Muscle of leg (tissue), 11 donors: ENCODE results near the gene CLTCL1. TPM values are rescaled to one million over a fixed set of nuclear protein-coding genes. Genes with fewer than 3 reads are reported as not detected.

Experiments
- DNase-seq: peaks from one replicate; pipeline ENCODE4 v3.0.0; 2013
- H3K27ac ChIP-seq: one replicate; pipeline ENCODE4 v1.5.1; 2013; ENCODE audit warnings: mild to moderate bottlenecking, low read length, control low read depth
- H3K27me3 ChIP-seq: one replicate; pipeline ENCODE4 v1.6.1; 2013; ENCODE audit warnings: low read length; ENCODE audit not compliant: control insufficient read depth, insufficient read depth
- H3K36me3 ChIP-seq: one replicate; pipeline ENCODE4 v1.6.1; 2013; ENCODE audit warnings: low read length; ENCODE audit not compliant: control insufficient read depth, insufficient read depth
- H3K4me1 ChIP-seq: one replicate; pipeline ENCODE4 v1.6.1; 2013; ENCODE audit warnings: low read length; ENCODE audit not compliant: control insufficient read depth, insufficient read depth
- H3K4me3 ChIP-seq: one replicate; pipeline ENCODE4 v1.5.1; 2013; ENCODE audit warnings: low read length, control low read depth
- H3K9me3 ChIP-seq: replicated peaks from 2 replicates; pipeline ENCODE4 v1.6.1; 2013; ENCODE audit warnings: low read depth, low read length; ENCODE audit not compliant: control insufficient read depth
- WGBS: methylation state at CpG from one replicate; pipeline ENCODE4 v1.1.5; 2013; ENCODE audit warnings: missing lambda C conversion rate; ENCODE audit not compliant: insufficient coverage; 5-methylcytosine and 5-hydroxymethylcytosine counted together
- polyA plus RNA-seq, 8 donors: library from polyadenylated mRNA; unstranded; fragments of 120-200 nt; gene quantifications; one replicate each; pipeline versions ENCODE4 v1.2.1 to v1.2.3, GENCODE V29; 2013; ENCODE audit warnings: inconsistent platforms in 1 of 8, low replicate concordance in 1 of 8; ENCODE audit not compliant: insufficient read length in 8 of 8, insufficient read depth in 1 of 8
- total RNA-seq: library from RNA; stranded (reverse); fragments of 120-200 nt; gene quantifications from one replicate; pipeline ENCODE4 v1.2.4, GENCODE V29; 2013

Gene CLTCL1
- total and polyA plus RNA-seq, 9 donors, result 11.9 to 23.4 (median 19.1) TPM

DNA sequence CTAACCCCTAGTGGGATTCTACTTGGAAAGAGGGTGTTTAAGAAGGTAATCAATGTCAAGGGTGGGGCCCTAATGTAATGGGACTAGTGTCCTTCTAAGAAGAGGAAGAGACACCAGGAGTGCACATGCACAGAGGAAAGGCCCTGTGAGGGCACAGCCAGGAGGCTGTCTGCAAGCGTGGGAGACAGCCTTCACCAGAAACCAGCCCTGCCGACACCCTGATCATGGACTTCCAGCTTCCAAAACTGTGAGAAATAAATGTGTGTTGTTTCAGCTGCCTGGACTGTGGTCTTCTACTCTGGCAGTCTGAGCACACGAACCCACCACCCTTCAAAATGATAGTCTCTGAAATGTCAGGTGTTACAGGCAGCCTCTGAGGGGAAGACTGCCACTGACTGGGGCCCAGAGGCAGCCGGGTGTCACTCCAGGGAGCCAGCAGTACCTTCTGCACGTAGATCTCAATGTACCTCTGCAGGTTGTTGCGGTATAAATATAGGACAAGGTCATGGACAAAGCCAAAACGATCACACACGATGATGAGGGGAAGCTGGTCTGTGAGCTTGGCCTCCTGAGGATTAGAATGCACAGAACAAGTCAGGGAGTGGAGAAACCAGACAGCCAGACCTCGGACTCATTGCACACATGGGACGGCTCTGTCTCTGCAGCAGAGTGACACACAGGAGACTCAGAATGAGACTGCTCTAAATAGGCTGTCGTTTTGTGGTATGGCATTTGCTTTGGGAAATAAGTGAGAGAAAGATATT lies 69.1 kb downstream of the CLTCL1 start:
- H3K4me3 ChIP-seq, result no peak overlapping the region
- peaks cover 54% of the 10 kb centered on the region for H3K36me3 ChIP-seq
- H3K27me3 ChIP-seq, result no peaks in the 10 kb centered on the region
- no peak for DNase-seq
- WGBS, result 72% methylated on average over 6 of the region's 11 CpGs
- H3K4me1 ChIP-seq, result peaks cover 7% of the 10 kb centered on the region
- no peak overlapping the region for H3K27ac ChIP-seq
- no peaks in the 10 kb centered on the region for H3K9me3 ChIP-seq

- H3K9me3 ChIP-seq, result no peaks in the 10 kb centered on the region
- H3K27ac ChIP-seq, result no peak overlapping the region
- 84% methylated on average over 3 of the region's 3 CpGs for WGBS
- no peak for DNase-seq
- H3K4me3 ChIP-seq, result no peak overlapping the region
- H3K36me3 ChIP-seq, result peaks cover 53% of the 10 kb centered on the region
- H3K27me3 ChIP-seq, result no peaks in the 10 kb centered on the region
- H3K4me1 ChIP-seq, result peaks cover 7% of the 10 kb centered on the region
These were observed 70.7 kb downstream of the CLTCL1 start for GRCh38 chr22:19220867-19221266.

DNA sequence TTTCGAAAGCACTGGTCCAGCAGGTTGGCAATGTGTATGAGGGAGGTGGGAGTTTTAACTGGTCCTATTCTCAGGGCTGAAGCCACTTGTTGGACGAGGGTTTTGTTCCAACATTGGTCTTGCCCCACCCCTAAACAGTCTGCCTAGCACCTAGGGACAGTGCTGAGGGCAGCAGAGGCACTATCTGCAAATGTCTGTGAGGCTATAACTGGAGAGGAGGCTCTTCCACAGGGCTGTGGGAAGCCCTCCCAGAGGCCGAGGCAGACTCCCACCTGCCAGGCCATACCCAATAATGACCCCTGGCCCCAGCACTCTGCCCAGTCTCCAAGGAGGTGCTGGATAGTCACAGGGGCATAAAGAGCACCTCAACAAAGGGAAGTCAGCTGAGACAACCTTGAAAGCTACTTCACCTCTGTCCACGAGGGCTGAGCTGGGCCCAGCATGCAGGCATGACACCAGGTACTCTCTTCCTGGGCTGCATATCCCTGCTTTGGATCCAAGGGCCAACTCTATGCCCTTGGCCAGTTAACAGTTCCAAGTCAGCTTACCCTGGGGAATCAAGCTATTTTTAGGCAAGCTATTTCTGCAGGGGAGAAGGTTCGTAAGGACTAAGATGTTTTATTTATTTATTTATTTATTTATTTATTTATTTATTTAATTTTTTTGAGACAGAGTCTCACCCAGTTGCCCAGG lies 72.8 kb downstream of the CLTCL1 start:
- no peaks in the 10 kb centered on the region for H3K27me3 ChIP-seq
- H3K4me1 ChIP-seq, result peaks cover 7% of the 10 kb centered on the region
- H3K27ac ChIP-seq, result no peak overlapping the region
- peak; percentile 16 for DNase-seq
- no peak overlapping the region for H3K4me3 ChIP-seq
- 68% methylated on average over 3 of the region's 5 CpGs for WGBS
- H3K9me3 ChIP-seq, result no peaks in the 10 kb centered on the region
- H3K36me3 ChIP-seq, result peaks cover 45% of the 10 kb centered on the region

DNA sequence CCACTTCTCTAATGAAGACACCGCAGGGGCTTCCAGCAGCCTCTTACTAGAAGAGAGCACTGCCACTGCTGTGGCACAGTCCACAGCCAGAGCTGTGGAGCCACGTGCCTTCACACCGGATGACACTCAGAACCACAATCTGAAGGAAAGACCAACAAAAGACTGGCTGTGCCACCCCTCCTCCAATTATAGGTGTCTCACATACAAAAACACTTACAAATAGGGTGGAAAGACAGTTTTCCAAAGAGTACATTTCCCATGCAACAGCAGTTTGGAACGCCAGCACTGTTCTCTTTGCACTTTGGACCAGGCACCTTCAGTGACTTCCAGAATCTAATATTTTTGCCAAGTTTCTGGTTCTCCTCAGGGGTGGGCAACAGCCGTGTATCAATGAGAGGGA lies 74.9 kb downstream of the CLTCL1 start:
- Histone ChIP-seq H3K4me1 (peaks cover 7% of the 10 kb centered on the region), H3K27me3 (no peaks in the 10 kb centered on the region), H3K4me3 (no peak overlapping the region), H3K9me3 (no peaks in the 10 kb centered on the region), H3K36me3 (peaks cover 26% of the 10 kb centered on the region), H3K27ac (no peak overlapping the region)
- WGBS, result 78% methylated on average over 3 of the region's 5 CpGs
- DNase-seq, result no peak

DNA sequence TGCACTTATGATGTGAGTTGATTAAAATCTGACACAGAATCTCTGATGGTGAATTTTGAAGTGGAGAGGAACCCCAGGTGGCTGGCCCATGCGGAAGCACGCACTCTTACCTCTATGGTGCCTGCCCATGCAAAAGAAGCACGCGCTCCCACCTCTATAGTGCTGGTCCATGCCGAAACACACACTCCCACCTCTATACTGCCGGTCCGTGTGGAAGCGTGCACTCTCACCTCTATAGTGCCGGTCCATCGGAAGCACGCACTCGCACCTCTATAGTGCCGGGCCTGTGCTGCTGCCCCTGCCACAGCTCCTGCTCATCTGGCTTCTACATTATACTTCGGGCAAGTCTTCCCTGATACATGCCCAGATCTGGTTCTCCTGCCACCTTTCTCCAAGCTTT lies 76.2 kb downstream of the CLTCL1 start:
- 94% methylated on average over 13 of the region's 14 CpGs for WGBS
- H3K27ac ChIP-seq, result no peak overlapping the region

DNA sequence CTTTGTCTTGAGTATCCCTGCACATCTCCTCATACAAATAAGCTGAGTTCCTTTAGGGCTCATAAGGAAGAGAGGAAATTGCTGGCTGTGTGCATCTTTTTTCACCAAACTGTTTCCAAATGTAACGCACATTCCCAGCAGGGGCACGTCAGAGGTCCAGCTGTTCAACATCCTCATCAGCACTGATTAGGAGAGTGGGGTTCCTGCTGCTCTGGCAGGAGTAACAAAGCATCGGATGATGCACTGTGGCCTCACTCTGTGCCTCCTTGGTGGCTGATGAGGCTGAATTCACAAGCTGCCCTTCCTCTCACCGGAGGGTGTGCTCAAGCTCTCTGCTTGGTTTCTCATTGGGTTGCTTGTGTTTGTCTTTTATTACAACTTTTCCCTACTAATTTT lies 77.4 kb downstream of the CLTCL1 start:
- Histone ChIP-seq H3K4me1 (peaks cover 7% of the 10 kb centered on the region), H3K9me3 (no peaks in the 10 kb centered on the region), H3K4me3 (no peak overlapping the region), H3K36me3 (peaks cover 24% of the 10 kb centered on the region), H3K27ac (no peak overlapping the region), H3K27me3 (no peaks in the 10 kb centered on the region)
- no CpG with 5 or more reads among the region's 4 CpGs for WGBS
- DNase-seq, result peak; percentile 11

More for the DNA sequence above, 76.2 kb downstream of the CLTCL1 start:
- peaks cover 7% of the 10 kb centered on the region for H3K4me1 ChIP-seq
- H3K9me3 ChIP-seq, result no peaks in the 10 kb centered on the region
- H3K4me3 ChIP-seq, result no peak overlapping the region
- no peaks in the 10 kb centered on the region for H3K27me3 ChIP-seq
- peaks cover 15% of the 10 kb centered on the region for H3K36me3 ChIP-seq
- no peak for DNase-seq

- Histone ChIP-seq H3K4me3 (no peak overlapping the region), H3K27me3 (no peaks in the 10 kb centered on the region), H3K9me3 (no peaks in the 10 kb centered on the region), H3K4me1 (peaks cover 6% of the 10 kb centered on the region), H3K27ac (no peak overlapping the region), H3K36me3 (peaks cover 29% of the 10 kb centered on the region)
- no peak for DNase-seq
- 66% methylated on average over 5 of the region's 9 CpGs for WGBS
These were observed 78.0 kb downstream of the CLTCL1 start for GRCh38 chr22:19213442-19214077.

DNA sequence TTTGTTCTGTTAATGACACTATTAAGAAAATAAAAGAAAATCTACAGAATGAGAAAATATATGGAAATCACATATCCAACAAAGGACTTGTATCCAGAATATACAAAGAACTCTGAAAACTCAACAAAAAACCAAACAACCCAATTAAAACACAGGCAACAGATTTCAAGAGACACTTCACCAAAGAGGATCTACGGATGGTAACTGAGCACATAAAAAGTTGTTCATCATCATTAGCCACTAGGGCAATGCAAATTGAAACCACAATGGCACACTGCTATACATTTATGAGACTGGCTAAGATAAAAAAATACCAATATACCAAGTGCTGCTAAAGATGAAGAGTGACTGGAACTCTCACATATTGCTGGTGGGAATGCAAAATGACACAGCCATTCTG lies 78.5 kb downstream of the CLTCL1 start:
- no CpG with 5 or more reads among the region's 1 CpG for WGBS
- H3K27me3 ChIP-seq, result no peaks in the 10 kb centered on the region
- no peak for DNase-seq
- no peak overlapping the region for H3K4me3 ChIP-seq
- peaks cover 34% of the 10 kb centered on the region for H3K36me3 ChIP-seq
- peaks cover 2% of the 10 kb centered on the region for H3K4me1 ChIP-seq
- no peaks in the 10 kb centered on the region for H3K9me3 ChIP-seq
- no peak overlapping the region for H3K27ac ChIP-seq

GRCh38 chr22:19212302-19212870 lies 79.1 kb downstream of the CLTCL1 start:
- H3K36me3 ChIP-seq, result peaks cover 36% of the 10 kb centered on the region
- no peak overlapping the region for H3K27ac ChIP-seq
- no peak for DNase-seq
- H3K27me3 ChIP-seq, result no peaks in the 10 kb centered on the region
- no peaks in the 10 kb centered on the region for H3K4me1 ChIP-seq
- 100% methylated on average over 1 of the region's 1 CpG for WGBS
- no peak overlapping the region for H3K4me3 ChIP-seq
- H3K9me3 ChIP-seq, result no peaks in the 10 kb centered on the region

DNA sequence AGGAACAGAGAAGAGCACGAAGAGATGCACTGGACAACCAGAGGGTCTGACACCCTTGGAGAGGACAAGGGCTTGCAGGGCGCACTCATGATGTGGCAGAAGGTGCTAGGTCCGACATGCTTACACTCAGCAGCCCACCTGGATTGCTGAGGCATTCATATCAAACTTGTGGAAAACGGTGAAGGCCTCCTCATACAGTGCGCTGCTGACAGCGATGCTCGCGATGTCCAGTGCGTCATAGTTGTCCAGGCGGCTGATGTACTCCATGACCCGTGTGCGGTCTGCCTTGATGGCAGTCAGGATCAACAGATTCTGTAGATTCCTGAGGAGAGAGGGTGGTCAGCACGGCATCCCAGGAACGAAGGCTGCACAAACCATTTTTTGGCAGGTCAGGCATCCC lies 81.3 kb downstream of the CLTCL1 start:
- 92% methylated on average over 11 of the region's 14 CpGs for WGBS
- H3K4me1 ChIP-seq, result no peaks in the 10 kb centered on the region
- no peaks in the 10 kb centered on the region for H3K9me3 ChIP-seq
- no peaks in the 10 kb centered on the region for H3K27me3 ChIP-seq
- H3K4me3 ChIP-seq, result no peak overlapping the region
- H3K36me3 ChIP-seq, result peaks cover 25% of the 10 kb centered on the region
- DNase-seq, result no peak
- H3K27ac ChIP-seq, result no peak overlapping the region
